CD14-positive monocyte (primary cell): Measurements from ENCODE around the gene LMTK3. TPM values are rescaled to one million over a fixed set of nuclear protein-coding genes. Genes with fewer than 3 reads are reported as not detected.

Source experiments
- DNase-seq, 3 donors: peaks; one replicate each; pipeline ENCODE4 v3.0.0-alpha.2; 2011 to 2022
- H2AFZ ChIP-seq: 2 replicates; pipeline ENCODE4 v1.6.0; 2012; ENCODE audit warnings: mild to moderate bottlenecking, low read depth, low read length, inconsistent platforms; ENCODE audit not compliant: insufficient read depth, poor library complexity, severe bottlenecking
- H3K27ac ChIP-seq, 2 donors: 1 replicate in 1 of 2; 2 replicates in 1 of 2; pipeline ENCODE4 v1.5.1; 2012 to 2013; ENCODE audit warnings: low read length in 2 of 2, control low read depth in 1 of 2, inconsistent platforms in 1 of 2, low read depth in 1 of 2, mild to moderate bottlenecking in 1 of 2
- H3K27me3 ChIP-seq, 2 donors: one replicate each; pipeline versions ENCODE4 v1.6.0 to v1.6.1; 2011 to 2013; ENCODE audit warnings: low read length in 2 of 2; ENCODE audit not compliant: control insufficient read depth in 2 of 2, insufficient read depth in 2 of 2
- H3K36me3 ChIP-seq, 2 donors: replicated peaks in 1 of 2; 1 replicate in 1 of 2; 2 replicates in 1 of 2; pipeline versions ENCODE4 v1.5.1 to v1.6.1; 2012 to 2013; ENCODE audit warnings: low read length in 2 of 2, control low read depth in 1 of 2, inconsistent platforms in 1 of 2, mild to moderate bottlenecking in 1 of 2; ENCODE audit not compliant: insufficient read depth in 2 of 2, control insufficient read depth in 1 of 2
- H3K4me1 ChIP-seq, 2 donors: 1 replicate in 1 of 2; 2 replicates in 1 of 2; pipeline versions ENCODE4 v1.5.1 to v1.6.1; 2012 to 2013; ENCODE audit warnings: low read length in 2 of 2, control low read depth in 1 of 2, inconsistent platforms in 1 of 2, mild to moderate bottlenecking in 1 of 2, moderate library complexity in 1 of 2; ENCODE audit not compliant: insufficient read depth in 2 of 2, control insufficient read depth in 1 of 2
- H3K4me2 ChIP-seq: replicated peaks from 2 replicates; pipeline ENCODE3; 2012; ENCODE audit warnings: low read length, moderate library complexity, mild to moderate bottlenecking; ENCODE audit not compliant: poor library complexity, severe bottlenecking; ENCODE audit errors: extremely low read depth
- H3K4me3 ChIP-seq, 3 experiments: fragments of 200-600 bp in 1 of 3; sonication (generic) in 1 of 3; replicated peaks in 1 of 3; 1 replicate in 2 of 3; 2 replicates in 1 of 3; pipeline ENCODE4 v1.5.1; 2011 to 2013; ENCODE audit warnings: low read length in 3 of 3, mild to moderate bottlenecking in 3 of 3, control low read depth in 2 of 3, low read depth in 2 of 3, inconsistent platforms in 1 of 3, moderate library complexity in 1 of 3
- H3K79me2 ChIP-seq: 2 replicates; pipeline ENCODE4 v1.6.0; 2012; ENCODE audit warnings: mild to moderate bottlenecking, control low read depth, inconsistent platforms, low read length, moderate library complexity; ENCODE audit not compliant: insufficient read depth
- H3K9ac ChIP-seq: 2 replicates; pipeline ENCODE4 v1.6.0; 2017; ENCODE audit warnings: low read length, mild to moderate bottlenecking; ENCODE audit not compliant: insufficient read depth, poor library complexity, severe bottlenecking
- H3K9me3 ChIP-seq, 2 donors: replicated peaks in 1 of 2; 1 replicate in 1 of 2; 2 replicates in 1 of 2; pipeline versions ENCODE4 v1.5.1 to v1.6.1; 2012 to 2013; ENCODE audit warnings: low read length in 2 of 2, control low read depth in 1 of 2; ENCODE audit not compliant: control insufficient read depth in 1 of 2, insufficient read depth in 1 of 2
- H4K20me1 ChIP-seq: 2 replicates; pipeline ENCODE4 v1.6.0; 2012; ENCODE audit warnings: mild to moderate bottlenecking, low read length, control low read depth, moderate library complexity; ENCODE audit not compliant: insufficient read depth
- H3K27ac Mint-ChIP-seq, 7 donors: one replicate each; pipeline ENCODE4 v1.8.0; 2020; ENCODE audit warnings: mild to moderate bottlenecking in 7 of 7, mixed read lengths in 7 of 7, moderate library complexity in 6 of 7, inconsistent platforms in 2 of 7
- H3K27me3 Mint-ChIP-seq, 3 donors: one replicate each; pipeline ENCODE4 v1.8.0; 2021 to 2022; ENCODE audit warnings: low read depth in 3 of 3, mild to moderate bottlenecking in 3 of 3, mixed read lengths in 3 of 3, moderate library complexity in 3 of 3, inconsistent platforms in 1 of 3
- H3K36me3 Mint-ChIP-seq, 2 donors: one replicate each; pipeline ENCODE4 v1.8.0; 2020; ENCODE audit warnings: mixed read lengths in 2 of 2, inconsistent platforms in 1 of 2, mild to moderate bottlenecking in 1 of 2
- H3K4me1 Mint-ChIP-seq: one replicate; pipeline ENCODE4 v1.8.0; 2020; ENCODE audit warnings: mild to moderate bottlenecking, mixed read lengths
- H3K4me3 Mint-ChIP-seq, 2 donors: one replicate each; pipeline ENCODE4 v1.8.0; 2020; ENCODE audit warnings: mild to moderate bottlenecking in 2 of 2, mixed read lengths in 2 of 2, moderate library complexity in 1 of 2
- H3K9me3 Mint-ChIP-seq, 7 donors: one replicate each; pipeline ENCODE4 v1.8.0; 2020 to 2022; ENCODE audit warnings: mixed read lengths in 7 of 7, mild to moderate bottlenecking in 6 of 7, moderate library complexity in 6 of 7, inconsistent platforms in 2 of 7
- WGBS: methylation state at CpG from one replicate; pipeline ENCODE4 v1.1.5; 2013; ENCODE audit warnings: missing lambda C conversion rate; ENCODE audit not compliant: insufficient coverage; 5-methylcytosine and 5-hydroxymethylcytosine counted together
- intact Hi-C, 2 donors: fragments of 100-400 bp; cut with micrococcal nuclease; formaldehyde crosslinking; loops; one replicate each; pipeline versions ENCODE4 v1.15.0 to v1.15.1; 2023
- polyA plus RNA-seq, 3 donors: library from polyadenylated mRNA; depleted of rRNA in 1 of 3; unstranded in 2 of 3; stranded (reverse) in 1 of 3; fragments of 300-500 nt in 2 of 3; fragments of >200 nt in 1 of 3; fragmentation: Illumina TruSeq in 2 of 3; gene quantifications; 1 replicate in 2 of 3; 2 replicates in 1 of 3; pipeline ENCODE4 v1.2.3, GENCODE V29; 2012 to 2021
- TF ChIP-seq, protein P1 (sequence below): fragments of 200-600 bp; IDR thresholded peaks from one replicate; pipeline ENCODE4 v1.8.0; 2022; ENCODE audit warnings: antibody characterized with exemption, mild to moderate bottlenecking

The LMTK3 gene
- polyA plus RNA-seq, 3 donors: 0.08 TPM; not detected in 2

DNA sequence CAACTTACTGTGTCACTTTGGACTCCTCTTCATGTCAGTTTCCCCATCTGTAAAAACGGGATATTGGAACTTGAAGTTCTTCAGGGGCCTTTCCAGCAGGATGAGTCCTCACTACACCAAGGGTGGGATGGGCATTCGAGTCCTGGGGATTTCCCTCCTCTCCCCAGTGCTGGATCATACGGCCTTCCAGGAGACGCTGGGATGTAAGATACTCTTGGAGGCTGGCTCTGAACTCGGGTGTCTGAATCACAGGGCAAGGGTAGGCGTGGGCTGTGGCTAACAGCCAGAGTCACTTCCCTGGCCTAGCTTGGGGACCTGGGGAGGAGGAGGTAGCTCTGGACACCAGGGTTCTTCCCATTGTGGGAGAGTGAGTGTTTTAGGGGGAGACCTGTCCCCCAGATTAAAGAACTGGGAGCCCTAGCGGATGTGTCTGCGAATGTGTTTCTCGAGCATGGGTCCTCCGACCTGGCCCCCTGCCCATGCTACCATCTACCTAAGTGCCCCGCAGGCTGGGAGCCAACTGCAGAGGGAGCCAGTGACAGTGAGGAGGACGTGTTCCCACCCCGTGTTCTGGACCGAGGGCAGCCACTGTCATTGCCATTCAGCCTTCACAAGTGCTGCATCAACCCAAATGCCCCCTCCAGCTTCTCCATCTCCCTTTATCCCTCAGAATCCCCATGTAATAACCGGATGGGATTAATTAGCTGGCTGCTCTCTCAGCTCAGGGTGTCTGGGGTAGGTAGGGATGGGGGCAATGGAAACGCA is 44.9 kb downstream of the LMTK3 start:
- no peaks in the 10 kb centered on the region for H3K9me3 ChIP-seq
- peaks cover 14 to 26% of the 10 kb centered on the region in 2 donors for H3K36me3 Mint-ChIP-seq
- H3K79me2 ChIP-seq: peaks cover 21% of the 10 kb centered on the region
- H3K27me3 ChIP-seq: no peaks in the 10 kb centered on the region
- H3K4me1 ChIP-seq: peaks cover 12 to 19% of the 10 kb centered on the region in 2 donors
- TF ChIP-seq, protein P1, sequence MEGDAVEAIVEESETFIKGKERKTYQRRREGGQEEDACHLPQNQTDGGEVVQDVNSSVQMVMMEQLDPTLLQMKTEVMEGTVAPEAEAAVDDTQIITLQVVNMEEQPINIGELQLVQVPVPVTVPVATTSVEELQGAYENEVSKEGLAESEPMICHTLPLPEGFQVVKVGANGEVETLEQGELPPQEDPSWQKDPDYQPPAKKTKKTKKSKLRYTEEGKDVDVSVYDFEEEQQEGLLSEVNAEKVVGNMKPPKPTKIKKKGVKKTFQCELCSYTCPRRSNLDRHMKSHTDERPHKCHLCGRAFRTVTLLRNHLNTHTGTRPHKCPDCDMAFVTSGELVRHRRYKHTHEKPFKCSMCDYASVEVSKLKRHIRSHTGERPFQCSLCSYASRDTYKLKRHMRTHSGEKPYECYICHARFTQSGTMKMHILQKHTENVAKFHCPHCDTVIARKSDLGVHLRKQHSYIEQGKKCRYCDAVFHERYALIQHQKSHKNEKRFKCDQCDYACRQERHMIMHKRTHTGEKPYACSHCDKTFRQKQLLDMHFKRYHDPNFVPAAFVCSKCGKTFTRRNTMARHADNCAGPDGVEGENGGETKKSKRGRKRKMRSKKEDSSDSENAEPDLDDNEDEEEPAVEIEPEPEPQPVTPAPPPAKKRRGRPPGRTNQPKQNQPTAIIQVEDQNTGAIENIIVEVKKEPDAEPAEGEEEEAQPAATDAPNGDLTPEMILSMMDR: no peak
- 92% methylated on average over 11 of the region's 16 CpGs for WGBS
- no peak overlapping the region for H3K4me2 ChIP-seq
- H3K4me1 Mint-ChIP-seq: peaks cover 20% of the 10 kb centered on the region
- no peak for DNase-seq
- peaks cover 0 to 4% (median 0%) of the 10 kb centered on the region in 7 donors for H3K9me3 Mint-ChIP-seq
- H3K4me3 ChIP-seq: no peak overlapping the region
- H3K9ac ChIP-seq: no peak overlapping the region
- peaks cover 25% of the 10 kb centered on the region for H4K20me1 ChIP-seq
- H2AFZ ChIP-seq: no peak overlapping the region
- H3K27ac ChIP-seq: no peak overlapping the region
- H3K36me3 ChIP-seq: peaks cover 14 to 16% of the 10 kb centered on the region in 2 donors
- no peak overlapping the region for H3K4me3 Mint-ChIP-seq
- intact Hi-C loops: no loop called here
- peaks cover 1 to 2% (median 1%) of the 10 kb centered on the region in 3 donors for H3K27me3 Mint-ChIP-seq
- peak overlapping the region in 2 of 7 donors; percentile 45 to 61 for H3K27ac Mint-ChIP-seq

DNA sequence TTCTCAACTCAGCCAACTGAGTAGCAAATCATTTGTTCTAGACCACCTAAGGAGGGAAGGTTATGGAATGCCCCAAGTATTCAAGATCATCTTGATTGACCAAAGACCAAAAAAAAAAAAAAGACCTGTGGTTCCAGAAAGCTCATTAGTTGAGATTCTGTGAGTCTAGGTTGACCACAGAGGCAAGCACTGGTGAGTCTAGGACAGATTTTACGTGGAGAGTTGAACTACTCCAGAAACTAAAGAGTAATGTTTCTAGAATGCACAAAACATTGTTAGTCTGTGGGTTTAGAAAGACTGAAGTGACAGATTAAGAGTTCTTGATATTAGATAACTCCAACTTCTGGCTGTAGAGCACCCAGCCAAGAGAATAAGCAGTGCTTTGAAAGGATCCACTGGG is 46.4 kb downstream of the LMTK3 start:
- no peak overlapping the region for H3K4me3 Mint-ChIP-seq
- TF ChIP-seq, protein P1: no peak
- H3K27ac Mint-ChIP-seq: no peak overlapping the region
- peaks cover 1 to 2% (median 1%) of the 10 kb centered on the region in 3 donors for H3K27me3 Mint-ChIP-seq
- Histone ChIP-seq H3K27ac (no peak overlapping the region), H3K36me3 (peaks cover 0 to under 1% of the 10 kb centered on the region in 2 donors), H3K27me3 (no peaks in the 10 kb centered on the region), H3K4me3 (no peak overlapping the region), H3K4me1 (peaks cover 10 to 15% of the 10 kb centered on the region in 2 donors), H3K9ac (no peak overlapping the region), H4K20me1 (peaks cover 10% of the 10 kb centered on the region), H3K4me2 (no peak overlapping the region), H2AFZ (no peak overlapping the region), H3K79me2 (peaks cover 8% of the 10 kb centered on the region), H3K9me3 (no peaks in the 10 kb centered on the region)
- H3K9me3 Mint-ChIP-seq: peaks cover 0 to 4% (median 0%) of the 10 kb centered on the region in 7 donors
- H3K36me3 Mint-ChIP-seq: peaks cover 3 to 11% of the 10 kb centered on the region in 2 donors
- peaks cover 13% of the 10 kb centered on the region for H3K4me1 Mint-ChIP-seq
- DNase-seq: no peak
- no CpG with 5 or more reads among the region's 1 CpG for WGBS
- intact Hi-C loops: no loop called here
